Trophoblast cell (in vitro differentiated cells and primary cell): ENCODE data around the gene TBPL1.
A peak's percentile ranks its signal among the peaks of the same experiment; 100 is the strongest.
"Not testable (repeated sequence)": the region's sequence is repeated elsewhere in the genome, so short reads cannot be mapped to it uniquely, and the experiment has no call there.

Experiments
- DNase-seq, 2 donors: peaks; one replicate each; pipeline ENCODE4 v3.0.0-alpha.2; 2016
- H2AFZ ChIP-seq: 2 replicates; pipeline ENCODE4 v1.6.1; 2013; ENCODE audit warnings: low read length, moderate library complexity, mild to moderate bottlenecking; ENCODE audit not compliant: insufficient read depth, poor library complexity
- H2AK5ac ChIP-seq: 2 replicates; pipeline ENCODE4 v1.6.1; 2013; ENCODE audit warnings: mild to moderate bottlenecking, low read length
- H2BK120ac ChIP-seq: 2 replicates; pipeline ENCODE4 v1.6.1; 2013; ENCODE audit warnings: low read length, mild to moderate bottlenecking, moderate library complexity; ENCODE audit not compliant: insufficient read depth, poor library complexity
- H2BK12ac ChIP-seq: 2 replicates; pipeline ENCODE4 v1.6.1; 2013; ENCODE audit warnings: mild to moderate bottlenecking, low read length, moderate library complexity
- H2BK5ac ChIP-seq: 2 replicates; pipeline ENCODE4 v1.6.1; 2013; ENCODE audit warnings: low read length, low read depth, moderate library complexity, mild to moderate bottlenecking; ENCODE audit not compliant: poor library complexity
- H3K14ac ChIP-seq: 2 replicates; pipeline ENCODE4 v1.6.1; 2013; ENCODE audit warnings: mild to moderate bottlenecking, low read length
- H3K18ac ChIP-seq: 2 replicates; pipeline ENCODE4 v1.6.1; 2013; ENCODE audit warnings: mild to moderate bottlenecking, low read length
- H3K23ac ChIP-seq: 2 replicates; pipeline ENCODE4 v1.6.1; 2013; ENCODE audit warnings: low read length
- H3K27ac ChIP-seq: 2 replicates; pipeline ENCODE4 v1.5.1; 2013; ENCODE audit warnings: low read depth, mild to moderate bottlenecking, inconsistent platforms, low read length, moderate library complexity
- H3K27me3 ChIP-seq: 2 replicates; pipeline ENCODE4 v1.6.1; 2013; ENCODE audit warnings: inconsistent platforms, mild to moderate bottlenecking, low read length, moderate library complexity; ENCODE audit not compliant: insufficient read depth
- H3K36me3 ChIP-seq, 2 experiments: 1 replicate in 1 of 2; 2 replicates in 1 of 2; pipeline ENCODE4 v1.6.1; 2013; ENCODE audit warnings: low read length in 2 of 2, mild to moderate bottlenecking in 2 of 2, moderate library complexity in 1 of 2; ENCODE audit not compliant: insufficient read depth in 2 of 2, control insufficient read depth in 1 of 2
- H3K4ac ChIP-seq: 2 replicates; pipeline ENCODE4 v1.6.1; 2013; ENCODE audit warnings: low read depth, mild to moderate bottlenecking, low read length, moderate library complexity
- H3K4me1 ChIP-seq, 2 experiments: 1 replicate in 1 of 2; 2 replicates in 1 of 2; pipeline ENCODE4 v1.6.1; 2013; ENCODE audit warnings: low read length in 2 of 2, mild to moderate bottlenecking in 2 of 2, moderate library complexity in 1 of 2; ENCODE audit not compliant: insufficient read depth in 2 of 2, control insufficient read depth in 1 of 2
- H3K4me2 ChIP-seq: 2 replicates; pipeline ENCODE4 v1.6.1; 2013; ENCODE audit warnings: inconsistent platforms, mild to moderate bottlenecking, low read length, moderate library complexity
- H3K4me3 ChIP-seq: 2 replicates; pipeline ENCODE4 v1.5.1; 2013; ENCODE audit warnings: mild to moderate bottlenecking, low read depth, low read length, inconsistent platforms
- H3K79me1 ChIP-seq: one replicate; pipeline ENCODE4 v1.6.1; 2013; ENCODE audit warnings: low read length
- H3K79me2 ChIP-seq: 2 replicates; pipeline ENCODE4 v1.6.1; 2013; ENCODE audit warnings: low read length, mild to moderate bottlenecking; ENCODE audit not compliant: control insufficient read depth, insufficient read depth, poor library complexity
- H3K9ac ChIP-seq: 2 replicates; pipeline ENCODE4 v1.6.1; 2013; ENCODE audit warnings: mild to moderate bottlenecking, low read length
- H3K9me3 ChIP-seq: 2 replicates; pipeline ENCODE4 v1.6.1; 2013; ENCODE audit warnings: low read depth, mild to moderate bottlenecking, control low read depth, inconsistent platforms, low read length; ENCODE audit not compliant: insufficient read depth
- H4K12ac ChIP-seq: 2 replicates; pipeline ENCODE4 v1.6.1; 2013; ENCODE audit warnings: low read depth, mild to moderate bottlenecking, low read length, moderate library complexity
- H4K8ac ChIP-seq: 2 replicates; pipeline ENCODE4 v1.6.1; 2013; ENCODE audit warnings: low read depth, mild to moderate bottlenecking, low read length, moderate library complexity
- H4K91ac ChIP-seq: one replicate; pipeline ENCODE4 v1.6.1; 2013; ENCODE audit warnings: low read depth, mild to moderate bottlenecking, low read length, moderate library complexity
- WGBS: extraction: QIAGEN DNeasy Blood & Tissue Kit; methylation state at CpG from one replicate; pipeline ENCODE4 v1.1.7; 2013; ENCODE audit warnings: missing lambda C conversion rate; ENCODE audit not compliant: insufficient read length, insufficient coverage; ENCODE audit errors: extremely low coverage; 5-methylcytosine and 5-hydroxymethylcytosine counted together

Gene TBPL1

GRCh38 chr6:133923938-133924593 lies 29.0 kb upstream of the TBPL1 start:
- no peak overlapping the region for H4K91ac ChIP-seq
- no peaks in the 10 kb centered on the region for H3K36me3 ChIP-seq
- H2AFZ ChIP-seq = no peak overlapping the region
- no peak overlapping the region for H3K27ac ChIP-seq
- H3K14ac ChIP-seq = no peak overlapping the region
- no peak overlapping the region for H4K12ac ChIP-seq
- no peak overlapping the region for H3K4me2 ChIP-seq
- no peak overlapping the region for H3K4ac ChIP-seq
- H2BK120ac ChIP-seq = no peak overlapping the region
- no peak overlapping the region for H3K4me3 ChIP-seq
- WGBS = no CpG with 5 or more reads among the region's 6 CpGs
- H2BK5ac ChIP-seq = no peak overlapping the region
- no peaks in the 10 kb centered on the region for H3K79me2 ChIP-seq
- H2BK12ac ChIP-seq = no peak overlapping the region
- no peaks in the 10 kb centered on the region for H3K27me3 ChIP-seq
- no peak overlapping the region for H4K8ac ChIP-seq
- no peak overlapping the region for H2AK5ac ChIP-seq
- H3K79me1 ChIP-seq = no peaks in the 10 kb centered on the region
- H3K9ac ChIP-seq = no peak overlapping the region
- H3K4me1 ChIP-seq = no peaks in the 10 kb centered on the region
- peak; percentile 67 to 83 for DNase-seq
- no peak overlapping the region for H3K23ac ChIP-seq
- H3K18ac ChIP-seq = no peak overlapping the region
- no peaks in the 10 kb centered on the region for H3K9me3 ChIP-seq

DNA sequence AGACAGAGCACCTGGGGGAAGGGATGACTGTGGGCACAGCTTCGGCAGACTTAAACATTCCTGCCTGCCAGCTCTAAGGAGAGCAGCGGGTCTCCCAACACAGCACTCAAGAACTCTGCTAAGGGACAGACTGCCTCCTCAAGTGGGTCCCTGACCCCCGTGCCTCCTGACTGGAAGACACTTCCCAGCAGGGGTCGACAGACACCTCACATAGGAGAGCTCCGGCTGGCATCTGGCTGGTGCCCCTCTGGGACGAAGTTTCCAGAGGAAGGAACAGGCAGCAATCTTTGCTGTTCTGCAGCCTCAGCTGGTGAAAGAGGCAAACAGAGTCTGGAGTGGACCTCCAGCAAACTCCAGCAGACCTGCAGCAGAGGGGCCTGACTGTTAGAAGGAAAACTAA lies 21.8 kb upstream of the TBPL1 start:
- not testable (repeated sequence) for H3K9me3 ChIP-seq, H2BK12ac ChIP-seq, H3K36me3 ChIP-seq, H3K14ac ChIP-seq, H3K79me2 ChIP-seq, H2BK5ac ChIP-seq, H4K8ac ChIP-seq, H3K4me3 ChIP-seq, H3K18ac ChIP-seq, H2BK120ac ChIP-seq, H3K9ac ChIP-seq, H3K4me2 ChIP-seq, H3K27me3 ChIP-seq, H3K27ac ChIP-seq, DNase-seq, H2AK5ac ChIP-seq, H2AFZ ChIP-seq, H3K79me1 ChIP-seq, H3K4me1 ChIP-seq, H3K4ac ChIP-seq, H4K91ac ChIP-seq, H3K23ac ChIP-seq, H4K12ac ChIP-seq
- WGBS = no CpG with 5 or more reads among the region's 6 CpGs

DNA sequence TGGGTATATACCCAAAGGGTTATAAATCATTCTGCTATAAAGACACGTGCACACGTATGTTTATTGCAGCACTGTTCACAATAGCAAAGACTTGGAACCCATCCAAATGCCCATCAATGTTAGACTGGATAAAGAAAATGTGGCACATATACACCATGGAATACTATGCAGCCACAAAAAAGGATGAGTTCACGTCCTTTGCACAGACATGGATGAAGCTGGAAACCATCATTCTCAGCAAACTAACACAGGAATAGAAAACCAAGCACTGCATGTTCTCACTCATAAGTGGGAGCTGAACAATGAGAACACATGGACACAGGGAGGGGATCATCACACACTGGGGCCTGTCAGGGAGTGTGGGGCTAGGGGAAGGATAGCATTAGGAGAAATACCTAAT lies 16.7 kb upstream of the TBPL1 start:
- H3K18ac ChIP-seq, H3K9me3 ChIP-seq, H4K8ac ChIP-seq, H2AK5ac ChIP-seq, H3K4me3 ChIP-seq, H3K14ac ChIP-seq, H2BK12ac ChIP-seq, H3K79me1 ChIP-seq, H3K79me2 ChIP-seq, DNase-seq, H3K36me3 ChIP-seq, H4K12ac ChIP-seq, H3K4ac ChIP-seq, H3K4me2 ChIP-seq, H3K4me1 ChIP-seq, H2AFZ ChIP-seq, H3K27me3 ChIP-seq, H2BK5ac ChIP-seq, H3K23ac ChIP-seq, H3K27ac ChIP-seq, H4K91ac ChIP-seq, H3K9ac ChIP-seq, H2BK120ac ChIP-seq: not testable (repeated sequence)
- no CpG with 5 or more reads among the region's 3 CpGs for WGBS

GRCh38 chr6:133937909-133938308 lies 15.1 kb upstream of the TBPL1 start:
- Histone ChIP-seq H3K14ac (no peak overlapping the region), H2BK5ac (no peak overlapping the region), H3K79me1 (no peaks in the 10 kb centered on the region), H4K91ac (no peak overlapping the region), H3K9ac (no peak overlapping the region), H3K4me3 (no peak overlapping the region), H4K12ac (no peak overlapping the region), H3K9me3 (no peaks in the 10 kb centered on the region), H3K27ac (no peak overlapping the region), H3K18ac (no peak overlapping the region), H3K4ac (no peak overlapping the region), H2AK5ac (no peak overlapping the region), H3K4me2 (no peak overlapping the region), H3K4me1 (no peaks in the 10 kb centered on the region), H3K23ac (no peak overlapping the region), H4K8ac (no peak overlapping the region), H2BK12ac (no peak overlapping the region), H3K79me2 (no peaks in the 10 kb centered on the region), H3K36me3 (no peaks in the 10 kb centered on the region), H3K27me3 (no peaks in the 10 kb centered on the region), H2AFZ (no peak overlapping the region), H2BK120ac (no peak overlapping the region)
- DNase-seq = no peak
